HepG2 (cell line): ENCODE data around the gene STX5. TPM values are rescaled to one million over a fixed set of nuclear protein-coding genes. Genes with fewer than 3 reads are reported as not detected.

Experiments
- ATAC-seq: fragments of 200-7000 bp; cut with Tn5 transposase; 3 replicates; pipeline ENCODE4 v1.9.1; 2020; ENCODE audit warnings: mild to moderate bottlenecking, moderate library complexity
- BruUV-seq: library from RNA; stranded (reverse); fragments of 400-500 nt; replicated peaks from 2 replicates; lab custom pipeline; 2021; lab: Mats Ljungman, UMichigan
- CTCF ChIA-PET: fragments of 300-600 bp; formaldehyde crosslinking; extraction: SDS; loops from one replicate; lab custom pipeline; 2021; ENCODE audit warnings: low total read pairs, inconsistent platforms, low intra/inter-chr PET ratio; lab: Yijun Ruan, JAX
- POLR2A ChIA-PET: fragments of 350-600 bp; sonication (Branson Sonifier 250); formaldehyde crosslinking; loops from one replicate; lab custom pipeline; 2020; ENCODE audit warnings: antibody characterized with exemption, inconsistent platforms; lab: Yijun Ruan, JAX
- DNase-seq: peaks from one replicate; pipeline ENCODE4 v3.0.0-alpha.2; 2015; ENCODE audit warnings: low spot score
- FAIRE-seq: peaks from 3 replicates; lab custom pipeline; 2011; peaks lifted over from hg19 to GRCh38; lab: Jason Lieb, UNC
- H2AFZ ChIP-seq: one replicate; pipeline ENCODE4 v1.6.1; 2011; ENCODE audit warnings: low read length, inconsistent platforms
- H3K27ac ChIP-seq: fragments of 300-600 bp; 3 replicates; pipeline ENCODE4 v1.8.0; 2011; ENCODE audit warnings: mixed run types, mild to moderate bottlenecking, mixed read lengths, low read length, inconsistent platforms; ENCODE audit not compliant: insufficient read depth; ENCODE audit errors: extremely low read length
- H3K27me3 ChIP-seq, 2 experiments: fragments of 200-600 bp in 1 of 2; 2 replicates in 1 of 2; 3 replicates in 1 of 2; pipeline versions ENCODE4 v1.6.0 to v1.8.0; 2011; ENCODE audit warnings: low read length in 2 of 2, mild to moderate bottlenecking in 2 of 2, moderate library complexity in 2 of 2, inconsistent platforms in 1 of 2; ENCODE audit not compliant: insufficient read depth in 2 of 2, control insufficient read depth in 1 of 2
- H3K36me3 ChIP-seq, 2 experiments: fragments of 200-600 bp in 1 of 2; replicated peaks in 1 of 2; 2 replicates in 1 of 2; 3 replicates in 1 of 2; pipeline versions ENCODE4 v1.5.1 to v1.8.0; 2011; ENCODE audit warnings: low read length in 2 of 2, inconsistent platforms in 1 of 2; ENCODE audit not compliant: insufficient read depth in 2 of 2, control insufficient read depth in 1 of 2
- H3K4me1 ChIP-seq: 2 replicates; pipeline ENCODE4 v1.5.1; 2012; ENCODE audit warnings: low read length, inconsistent platforms; ENCODE audit not compliant: insufficient read depth
- H3K4me2 ChIP-seq: 2 replicates; pipeline ENCODE4 v1.6.0; 2011; ENCODE audit warnings: low read depth, low read length, inconsistent platforms
- H3K4me3 ChIP-seq, 3 experiments: fragments of 200-600 bp in 1 of 3; sonication (generic), shearing (Covaris generic) in 1 of 3; replicated peaks in 1 of 3; 2 replicates each; pipeline ENCODE4 v1.5.1; 2011 to 2016; ENCODE audit warnings: low read length in 3 of 3, inconsistent platforms in 2 of 3, low read depth in 2 of 3, mild to moderate bottlenecking in 2 of 3, control low read depth in 1 of 3, mixed read lengths in 1 of 3; ENCODE audit not compliant: insufficient read depth in 1 of 3
- H3K79me2 ChIP-seq: one replicate; pipeline ENCODE4 v1.6.1; 2011; ENCODE audit warnings: low read length, inconsistent platforms; ENCODE audit not compliant: insufficient read depth
- H3K9ac ChIP-seq: 2 replicates; pipeline ENCODE4 v1.6.0; 2011; ENCODE audit warnings: mild to moderate bottlenecking, low read depth, low read length, inconsistent platforms; ENCODE audit not compliant: insufficient read depth
- H3K9me3 ChIP-seq: 2 replicates; pipeline ENCODE4 v1.5.1; 2012; ENCODE audit warnings: mild to moderate bottlenecking, low read length
- H4K20me1 ChIP-seq: 2 replicates; pipeline ENCODE4 v1.6.0; 2011; ENCODE audit warnings: inconsistent platforms, mild to moderate bottlenecking, low read length, moderate library complexity; ENCODE audit not compliant: insufficient read depth
- AHR ChIP-seq: IDR thresholded peaks from 2 replicates; pipeline ENCODE4 v1.6.1; 2018; ENCODE audit warnings: missing genetic modification reagents, missing compliant biosample characterization
- FOXK1 ChIP-seq: sonication (generic); formaldehyde crosslinking; IDR thresholded peaks from 2 replicates; pipeline ENCODE4 v1.4.0; 2020; ENCODE audit warnings: low read depth, missing genetic modification reagents, borderline replicate concordance
- GZF1 ChIP-seq: sonication (generic); formaldehyde crosslinking; IDR thresholded peaks from 2 replicates; pipeline ENCODE4 v1.5.1; 2020; ENCODE audit warnings: mild to moderate bottlenecking, missing genetic modification reagents
- MATR3 ChIP-seq: sonication (generic); formaldehyde crosslinking; IDR thresholded peaks from 2 replicates; pipeline ENCODE4 v1.4.0; 2020; ENCODE audit warnings: missing genetic modification reagents
- POGZ ChIP-seq: sonication (generic); formaldehyde crosslinking; IDR thresholded peaks from 2 replicates; pipeline ENCODE4 v1.4.0; 2020; ENCODE audit warnings: mild to moderate bottlenecking, missing genetic modification reagents
- ZNF138 ChIP-seq: sonication (generic); formaldehyde crosslinking; IDR thresholded peaks from 2 replicates; pipeline ENCODE4 v1.5.0; 2020; ENCODE audit warnings: mild to moderate bottlenecking, low read depth, missing genetic modification reagents
- ZNF264 ChIP-seq: sonication (generic); formaldehyde crosslinking; IDR thresholded peaks from 2 replicates; pipeline ENCODE4 v1.4.0; 2020; ENCODE audit warnings: missing genetic modification reagents
- ZNF407 ChIP-seq: sonication (generic); formaldehyde crosslinking; IDR thresholded peaks from one replicate; pipeline ENCODE4 v1.5.1; 2020; ENCODE audit warnings: mild to moderate bottlenecking, missing genetic modification reagents; ENCODE audit errors: not compliant biosample characterization
- ZNF572 ChIP-seq: sonication (generic); formaldehyde crosslinking; IDR thresholded peaks from 2 replicates; pipeline ENCODE4 v1.5.1; 2020; ENCODE audit warnings: mild to moderate bottlenecking, missing genetic modification reagents
- WGBS: methylation state at CpG from one replicate; pipeline ENCODE4 v1.1.6; 2017; ENCODE audit warnings: low lambda C conversion rate; 5-methylcytosine and 5-hydroxymethylcytosine counted together
- in situ Hi-C: cut with HindIII; loops from 2 replicates; pipeline ENCODE4 v1.10.0; 2017; ENCODE audit warnings: low pct_unique_long_range_greater_than_20kb; ENCODE audit not compliant: extremely low pct_ligation_motif_present
- intact Hi-C: fragments of 100-400 bp; cut with micrococcal nuclease; formaldehyde crosslinking; loops from one replicate; pipeline ENCODE4 v1.10.0; 2022; ENCODE audit not compliant: unreplicated experiment
- polyA plus RNA-seq, 8 experiments: library from polyadenylated mRNA; depleted of rRNA in 3 of 8; stranded (reverse) in 7 of 8; unstranded in 1 of 8; fragments of >200 nt; fragmentation: Illumina TruSeq in 4 of 8; extraction: Trizol in 4 of 8; gene quantifications; 2 replicates each; pipeline versions ENCODE4 v1.2.1 to v1.2.3, GENCODE V29; 2011 to 2016; ENCODE audit warnings: low read depth in 4 of 8, missing spikeins in 1 of 8, mixed read lengths in 1 of 8; ENCODE audit not compliant: insufficient read depth in 1 of 8
- total RNA-seq, 5 experiments: library from RNA; depleted of rRNA; stranded (reverse); fragments of >200 nt; fragmentation: Illumina TruSeq; extraction: Trizol; gene quantifications; 2 replicates each; pipeline ENCODE4 v1.2.3, GENCODE V29; 2016; ENCODE audit warnings: low read depth in 1 of 5
- TF ChIP-seq, protein P1 (sequence below): sonication (generic); formaldehyde crosslinking; IDR thresholded peaks from 2 replicates; pipeline ENCODE4 v1.9.0; 2021; ENCODE audit warnings: missing genetic modification reagents, borderline replicate concordance
- TF ChIP-seq, protein P2 (sequence below): sonication (generic); formaldehyde crosslinking; IDR thresholded peaks from 2 replicates; pipeline ENCODE4 v1.9.0; 2022; ENCODE audit warnings: missing genetic modification reagents, mild to moderate bottlenecking, borderline replicate concordance

STX5 gene
- total and polyA plus RNA-seq, 2 of the 13 experiments (the other 11 are each of a cell fraction or from before 2014, with no cell fraction given): 26.9 to 30.0 TPM

DNA sequence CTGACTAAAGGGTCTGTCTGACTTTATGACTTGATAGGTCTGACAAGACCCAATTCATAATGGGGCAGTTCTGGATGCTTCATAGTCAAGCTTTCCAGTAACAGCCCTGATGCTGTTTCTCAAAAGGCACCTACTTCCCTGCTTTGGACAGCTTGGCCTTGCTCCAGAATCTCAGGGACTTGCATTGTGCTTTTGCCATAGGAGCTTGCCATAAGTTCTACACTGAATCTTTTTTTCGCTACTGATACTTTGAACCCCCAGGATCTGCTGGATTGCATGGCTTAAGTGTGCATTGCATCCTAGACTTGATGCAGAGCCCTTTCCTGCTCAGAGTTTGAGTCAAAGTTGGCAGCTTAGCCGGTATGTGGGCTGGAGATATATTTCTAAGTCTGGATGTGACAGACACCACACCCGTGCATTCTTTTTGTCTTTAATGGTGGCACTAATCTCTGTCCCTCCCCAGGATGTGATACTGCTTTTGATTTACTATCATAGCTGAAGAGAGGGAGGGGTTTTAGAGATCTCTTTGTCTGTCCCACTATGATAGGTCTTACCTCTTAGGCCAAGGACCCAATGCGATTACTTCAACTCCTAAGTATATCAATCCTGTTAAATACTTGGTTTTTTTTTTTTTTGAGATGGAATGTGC lies 32.0 kb upstream of the STX5 start:
- no peaks in the 10 kb centered on the region for H4K20me1 ChIP-seq
- ChIA-PET POLR2A (interaction anchor here (1.5 to 3.2 kb wide), 2 partner anchors 23 to 77 kb away, joined by 5 to 15 read pairs; partner anchors contain the start of gene TMEM179B), CTCF (interaction anchor here (0.7 kb wide), 1 partner anchor 128 kb away, joined by 4 read pairs; no protein-coding TSS in a partner anchor)
- 95% methylated on average over 4 of the region's 4 CpGs for WGBS
- peaks cover 4 to 10% of the 10 kb centered on the region in 2 experiments; a peak in 3 of 5 replicates for H3K36me3 ChIP-seq
- no peak overlapping the region for H2AFZ ChIP-seq
- no peak overlapping the region for H3K4me2 ChIP-seq
- no peak overlapping the region for H3K9ac ChIP-seq
- H3K4me3 ChIP-seq: no peak overlapping the region
- H3K9me3 ChIP-seq: no peaks in the 10 kb centered on the region
- in situ Hi-C loops: no loop called here
- intact Hi-C loops: loop anchor here (5.0 kb wide), 1 partner anchor 132 kb away; no protein-coding TSS in a partner anchor
- BruUV-seq: no TSS peak
- FAIRE-seq (no peak), ATAC-seq (no peak), DNase-seq (no peak)
- peaks cover 51% of the 10 kb centered on the region for H3K79me2 ChIP-seq
- no peak overlapping the region for H3K27ac ChIP-seq
- peaks cover 47% of the 10 kb centered on the region for H3K4me1 ChIP-seq
- H3K27me3 ChIP-seq: no peaks in the 10 kb centered on the region
- TF ChIP-seq ZNF138 (CRISPR knock-in tag): no peak
- TF ChIP-seq ZNF572 (CRISPR knock-in tag): no peak
- TF ChIP-seq MATR3 (CRISPR knock-in tag): no peak
- TF ChIP-seq, protein P1, sequence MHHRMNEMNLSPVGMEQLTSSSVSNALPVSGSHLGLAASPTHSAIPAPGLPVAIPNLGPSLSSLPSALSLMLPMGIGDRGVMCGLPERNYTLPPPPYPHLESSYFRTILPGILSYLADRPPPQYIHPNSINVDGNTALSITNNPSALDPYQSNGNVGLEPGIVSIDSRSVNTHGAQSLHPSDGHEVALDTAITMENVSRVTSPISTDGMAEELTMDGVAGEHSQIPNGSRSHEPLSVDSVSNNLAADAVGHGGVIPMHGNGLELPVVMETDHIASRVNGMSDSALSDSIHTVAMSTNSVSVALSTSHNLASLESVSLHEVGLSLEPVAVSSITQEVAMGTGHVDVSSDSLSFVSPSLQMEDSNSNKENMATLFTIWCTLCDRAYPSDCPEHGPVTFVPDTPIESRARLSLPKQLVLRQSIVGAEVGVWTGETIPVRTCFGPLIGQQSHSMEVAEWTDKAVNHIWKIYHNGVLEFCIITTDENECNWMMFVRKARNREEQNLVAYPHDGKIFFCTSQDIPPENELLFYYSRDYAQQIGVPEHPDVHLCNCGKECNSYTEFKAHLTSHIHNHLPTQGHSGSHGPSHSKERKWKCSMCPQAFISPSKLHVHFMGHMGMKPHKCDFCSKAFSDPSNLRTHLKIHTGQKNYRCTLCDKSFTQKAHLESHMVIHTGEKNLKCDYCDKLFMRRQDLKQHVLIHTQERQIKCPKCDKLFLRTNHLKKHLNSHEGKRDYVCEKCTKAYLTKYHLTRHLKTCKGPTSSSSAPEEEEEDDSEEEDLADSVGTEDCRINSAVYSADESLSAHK (CRISPR knock-in tag): no peak
- TF ChIP-seq AHR (CRISPR knock-in tag): no peak
- TF ChIP-seq FOXK1 (CRISPR knock-in tag): no peak
- no peak for TF ChIP-seq ZNF407 (CRISPR knock-in tag)
- no peak for TF ChIP-seq ZNF264 (CRISPR knock-in tag)
- TF ChIP-seq POGZ (CRISPR knock-in tag): no peak
- TF ChIP-seq, protein P2, sequence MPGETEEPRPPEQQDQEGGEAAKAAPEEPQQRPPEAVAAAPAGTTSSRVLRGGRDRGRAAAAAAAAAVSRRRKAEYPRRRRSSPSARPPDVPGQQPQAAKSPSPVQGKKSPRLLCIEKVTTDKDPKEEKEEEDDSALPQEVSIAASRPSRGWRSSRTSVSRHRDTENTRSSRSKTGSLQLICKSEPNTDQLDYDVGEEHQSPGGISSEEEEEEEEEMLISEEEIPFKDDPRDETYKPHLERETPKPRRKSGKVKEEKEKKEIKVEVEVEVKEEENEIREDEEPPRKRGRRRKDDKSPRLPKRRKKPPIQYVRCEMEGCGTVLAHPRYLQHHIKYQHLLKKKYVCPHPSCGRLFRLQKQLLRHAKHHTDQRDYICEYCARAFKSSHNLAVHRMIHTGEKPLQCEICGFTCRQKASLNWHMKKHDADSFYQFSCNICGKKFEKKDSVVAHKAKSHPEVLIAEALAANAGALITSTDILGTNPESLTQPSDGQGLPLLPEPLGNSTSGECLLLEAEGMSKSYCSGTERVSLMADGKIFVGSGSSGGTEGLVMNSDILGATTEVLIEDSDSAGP (CRISPR knock-in tag): no peak
- no peak for TF ChIP-seq GZF1 (CRISPR knock-in tag)
